Skeletal muscle tissue (tissue), 4 donors: ENCODE data around the gene CLEC20A. TPM values are rescaled to one million over a fixed set of nuclear protein-coding genes. Genes with fewer than 3 reads are reported as not detected.

Experiments
- H3K27ac ChIP-seq: one replicate; pipeline ENCODE4 v1.7.0; 2013; ENCODE audit warnings: mild to moderate bottlenecking, low read depth, low read length, inconsistent platforms
- H3K27me3 ChIP-seq, 3 donors: one replicate each; pipeline ENCODE4 v1.7.0; 2013; ENCODE audit warnings: low read length in 3 of 3; ENCODE audit not compliant: control insufficient read depth in 3 of 3, insufficient read depth in 3 of 3
- H3K36me3 ChIP-seq, 3 donors: one replicate each; pipeline ENCODE4 v1.7.0; 2013; ENCODE audit warnings: low read length in 3 of 3; ENCODE audit not compliant: control insufficient read depth in 3 of 3, insufficient read depth in 3 of 3
- H3K4me1 ChIP-seq, 3 donors: one replicate each; pipeline ENCODE4 v1.7.0; 2013; ENCODE audit warnings: low read length in 3 of 3, mild to moderate bottlenecking in 3 of 3; ENCODE audit not compliant: control insufficient read depth in 3 of 3, insufficient read depth in 3 of 3
- H3K4me3 ChIP-seq, 3 donors: one replicate each; pipeline ENCODE4 v1.7.0; 2013; ENCODE audit warnings: low read length in 3 of 3
- H3K9ac ChIP-seq, 3 donors: one replicate each; pipeline ENCODE4 v1.7.0; 2013; ENCODE audit warnings: low read length in 3 of 3, mild to moderate bottlenecking in 3 of 3, moderate library complexity in 2 of 3, low read depth in 1 of 3
- H3K9me3 ChIP-seq, 3 donors: one replicate each; pipeline ENCODE4 v1.7.0; 2013; ENCODE audit warnings: low read length in 3 of 3; ENCODE audit not compliant: control insufficient read depth in 3 of 3
- total RNA-seq: library from RNA; depleted of rRNA; stranded (reverse); fragments of >200 nt; gene quantifications from one replicate; pipeline ENCODE4 v1.2.3, GENCODE V29; 2014
- donor health status: Osteomylitis.

The CLEC20A gene
- total RNA-seq, 1 donor from 2014 or later: not detected

DNA sequence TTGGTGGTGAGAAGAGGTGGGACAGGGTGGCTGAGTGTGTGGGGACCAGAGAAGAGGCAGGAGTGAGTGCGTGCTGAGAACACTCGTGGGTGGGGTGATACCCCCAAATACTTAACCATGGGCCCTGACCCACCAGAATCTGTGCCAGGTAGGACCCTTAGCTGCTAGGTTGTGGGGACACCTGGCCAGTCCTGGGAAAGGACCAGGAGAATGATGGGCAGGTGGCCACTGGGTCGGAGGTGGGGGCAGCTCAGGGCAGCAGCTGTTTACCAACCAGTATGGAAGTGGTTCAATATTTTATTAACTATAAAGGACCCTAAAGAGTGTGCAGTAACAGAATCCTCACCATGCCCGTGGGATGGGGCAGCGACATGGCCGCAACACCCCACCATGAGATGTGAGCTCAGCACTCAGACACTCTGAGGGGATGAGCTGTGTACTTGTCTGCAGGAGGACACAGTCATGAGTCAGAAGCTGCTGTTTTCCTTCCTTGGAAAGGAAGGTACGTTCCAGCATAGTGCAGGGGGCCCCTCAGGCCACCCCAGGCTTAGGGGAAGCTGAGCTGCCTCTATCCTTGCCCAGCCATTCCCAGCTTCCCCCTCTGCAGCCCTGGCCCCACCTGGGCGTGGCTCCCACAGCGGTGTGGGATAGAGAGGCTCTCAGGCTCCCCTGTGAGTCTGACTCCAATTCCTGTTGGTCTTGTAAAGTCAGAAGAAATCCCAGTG, 41.6 kb upstream of the CLEC20A start:
- H3K4me1 ChIP-seq: peaks cover 41 to 48% (median 47%) of the 10 kb centered on the region in 3 donors
- no peak overlapping the region for H3K9ac ChIP-seq
- peak overlapping the region; percentile 77 for H3K27ac ChIP-seq
- H3K36me3 ChIP-seq: no peaks in the 10 kb centered on the region
- H3K9me3 ChIP-seq: no peaks in the 10 kb centered on the region
- H3K4me3 ChIP-seq: peak overlapping the region in 2 of 3 donors; percentile 34 to 51
- no peaks in the 10 kb centered on the region for H3K27me3 ChIP-seq

GRCh38 chr1:178537382-178538090, 40.8 kb upstream of the CLEC20A start:
- Histone ChIP-seq H3K4me3 (peak overlapping the region in 1 of 3 donors; percentile 24), H3K27ac (peak overlapping the region; percentile 77), H3K9me3 (no peaks in the 10 kb centered on the region), H3K4me1 (peaks cover 41 to 45% (median 41%) of the 10 kb centered on the region in 3 donors), H3K9ac (peak overlapping the region in 2 of 3 donors; percentile 27 to 45), H3K27me3 (no peaks in the 10 kb centered on the region), H3K36me3 (no peaks in the 10 kb centered on the region)

- H3K36me3 ChIP-seq: no peaks in the 10 kb centered on the region
- H3K27me3 ChIP-seq: peaks cover 0 to 2% (median 0%) of the 10 kb centered on the region in 3 donors
- H3K9me3 ChIP-seq: no peaks in the 10 kb centered on the region
- peak overlapping the region in 1 of 3 donors; percentile 24 for H3K4me3 ChIP-seq
- H3K9ac ChIP-seq: peak overlapping the region in 2 of 3 donors; percentile 27 to 45
- H3K27ac ChIP-seq: peak overlapping the region; percentile 77
- peaks cover 40 to 42% (median 41%) of the 10 kb centered on the region in 3 donors for H3K4me1 ChIP-seq
Measured at GRCh38 chr1:178536844-178537371, 40.1 kb upstream of the CLEC20A start.

DNA sequence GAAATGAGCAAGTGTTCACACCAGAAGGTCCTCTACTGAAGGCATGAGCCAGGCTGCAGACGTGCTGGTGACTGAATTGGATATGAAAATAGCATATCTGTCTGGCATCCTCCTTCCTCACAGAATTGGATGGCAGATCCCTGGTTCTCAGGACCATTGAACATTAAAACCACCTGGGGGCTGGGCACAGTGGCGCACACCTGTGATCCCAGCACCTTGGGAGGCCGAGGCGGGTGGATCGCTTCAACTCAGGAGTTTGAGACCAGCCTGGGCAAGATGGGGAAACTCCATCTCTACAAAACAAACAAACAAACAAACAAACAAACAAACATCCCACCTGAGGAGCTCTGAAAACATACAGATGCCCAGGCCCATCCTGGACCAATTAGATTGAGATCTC, 39.6 kb upstream of the CLEC20A start:
- no peak overlapping the region for H3K9ac ChIP-seq
- H3K27ac ChIP-seq: peak overlapping the region; percentile 77
- no peaks in the 10 kb centered on the region for H3K9me3 ChIP-seq
- no peaks in the 10 kb centered on the region for H3K36me3 ChIP-seq
- no peak overlapping the region for H3K4me3 ChIP-seq
- H3K4me1 ChIP-seq: peaks cover 36 to 41% (median 39%) of the 10 kb centered on the region in 3 donors
- peaks cover 0 to 2% (median 0%) of the 10 kb centered on the region in 3 donors for H3K27me3 ChIP-seq

- Histone ChIP-seq H3K9ac (no peak overlapping the region), H3K36me3 (no peaks in the 10 kb centered on the region), H3K4me1 (peaks cover 33 to 38% (median 35%) of the 10 kb centered on the region in 3 donors), H3K27me3 (peaks cover 0 to 2% (median 0%) of the 10 kb centered on the region in 3 donors), H3K27ac (no peak overlapping the region), H3K4me3 (no peak overlapping the region), H3K9me3 (no peaks in the 10 kb centered on the region)
Measured at GRCh38 chr1:178534137-178534868, 37.5 kb upstream of the CLEC20A start.

- Histone ChIP-seq H3K9ac (no peak overlapping the region), H3K36me3 (no peaks in the 10 kb centered on the region), H3K4me1 (peaks cover 25 to 31% (median 28%) of the 10 kb centered on the region in 3 donors), H3K9me3 (no peaks in the 10 kb centered on the region), H3K27me3 (peaks cover 0 to 2% (median 0%) of the 10 kb centered on the region in 3 donors), H3K27ac (no peak overlapping the region), H3K4me3 (no peak overlapping the region)
Measured at GRCh38 chr1:178533121-178533946, 36.6 kb upstream of the CLEC20A start.

DNA sequence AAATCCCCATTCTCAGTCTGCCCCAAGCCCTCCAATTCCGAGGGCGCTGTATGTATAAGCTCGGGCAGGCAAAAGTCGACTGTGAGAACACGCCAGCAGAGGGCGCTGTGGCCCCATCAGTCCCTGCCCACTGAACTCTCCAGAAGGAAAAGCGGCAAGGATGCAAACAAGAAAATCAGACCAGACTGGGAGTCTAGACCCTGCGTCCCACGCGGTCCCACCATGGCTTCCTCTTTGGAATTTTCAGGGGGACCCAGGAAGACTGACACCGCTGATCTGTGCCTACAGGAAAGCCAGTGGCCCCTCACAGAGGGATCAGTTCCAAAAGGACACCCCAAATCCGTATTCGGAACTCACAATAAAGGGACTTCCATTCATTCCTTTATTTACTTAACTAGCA, 35.6 kb upstream of the CLEC20A start:
- peak overlapping the region in 1 of 3 donors; percentile 31 for H3K4me3 ChIP-seq
- H3K9me3 ChIP-seq: no peaks in the 10 kb centered on the region
- H3K4me1 ChIP-seq: peaks cover 16 to 23% (median 18%) of the 10 kb centered on the region in 3 donors
- H3K9ac ChIP-seq: peak overlapping the region in 1 of 3 donors; percentile 45
- H3K27me3 ChIP-seq: peaks cover 0 to 2% (median 0%) of the 10 kb centered on the region in 3 donors
- H3K27ac ChIP-seq: no peak overlapping the region
- no peaks in the 10 kb centered on the region for H3K36me3 ChIP-seq

DNA sequence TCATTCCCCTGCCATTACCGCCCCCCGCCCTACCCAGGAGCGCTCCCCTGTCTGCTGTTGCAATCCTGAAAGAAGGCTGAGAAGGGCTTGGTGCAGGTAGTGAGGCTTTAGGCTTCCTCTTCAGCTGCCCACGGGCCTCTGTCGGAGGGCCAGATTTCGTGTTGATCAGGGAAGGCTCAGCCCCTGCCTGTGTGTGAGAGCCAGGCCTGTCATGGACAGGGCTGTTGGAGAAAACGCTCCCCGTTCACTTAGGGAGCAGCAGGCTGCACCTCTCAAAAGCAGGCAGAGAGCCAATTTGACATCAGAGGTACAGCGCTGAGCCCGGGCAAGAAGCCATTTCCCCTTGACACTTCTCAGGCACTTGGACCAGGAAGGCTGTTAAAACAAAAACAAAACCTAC, 35.1 kb upstream of the CLEC20A start:
- Histone ChIP-seq H3K9me3 (no peaks in the 10 kb centered on the region), H3K9ac (peak overlapping the region in 1 of 3 donors; percentile 45), H3K27ac (no peak overlapping the region), H3K27me3 (peaks cover 0 to 2% (median 0%) of the 10 kb centered on the region in 3 donors), H3K4me1 (peaks cover 11 to 17% (median 13%) of the 10 kb centered on the region in 3 donors), H3K4me3 (peak overlapping the region in 1 of 3 donors; percentile 31), H3K36me3 (no peaks in the 10 kb centered on the region)

DNA sequence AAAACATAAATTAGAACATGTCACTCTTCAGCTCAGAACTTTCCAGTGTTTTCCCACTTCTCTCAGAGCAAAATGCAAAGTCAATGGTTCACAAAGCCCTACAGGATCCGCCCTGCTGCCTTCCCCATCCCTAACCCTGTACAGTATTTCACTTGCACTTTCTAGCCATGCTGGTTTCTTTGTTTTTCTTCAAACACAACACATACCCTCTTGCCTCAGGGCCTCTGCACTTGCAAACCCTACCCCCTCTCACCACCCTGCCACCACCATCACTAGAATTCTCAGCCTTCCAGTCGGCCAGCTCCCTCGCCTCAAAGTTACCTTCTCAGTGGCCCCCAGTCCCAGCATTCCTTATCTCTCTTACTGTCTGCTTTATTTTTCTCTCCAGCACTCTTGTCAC, 33.7 kb upstream of the CLEC20A start:
- Histone ChIP-seq H3K27me3 (peaks cover 0 to 2% (median 0%) of the 10 kb centered on the region in 3 donors), H3K36me3 (no peaks in the 10 kb centered on the region), H3K4me3 (no peak overlapping the region), H3K4me1 (peaks cover 3 to 9% (median 5%) of the 10 kb centered on the region in 3 donors), H3K9me3 (no peaks in the 10 kb centered on the region), H3K9ac (no peak overlapping the region), H3K27ac (no peak overlapping the region)
